Measurements from ENCODE around the gene USP44. TPM values are rescaled to one million over a fixed set of nuclear protein-coding genes. Genes with fewer than 3 reads are reported as not detected.
A peak's percentile ranks its signal among the peaks of the same experiment; 100 is the strongest.

USP44 gene
- total RNA-seq, 2 donors from 2014 or later: 17.5 to 30.8 TPM

DNA sequence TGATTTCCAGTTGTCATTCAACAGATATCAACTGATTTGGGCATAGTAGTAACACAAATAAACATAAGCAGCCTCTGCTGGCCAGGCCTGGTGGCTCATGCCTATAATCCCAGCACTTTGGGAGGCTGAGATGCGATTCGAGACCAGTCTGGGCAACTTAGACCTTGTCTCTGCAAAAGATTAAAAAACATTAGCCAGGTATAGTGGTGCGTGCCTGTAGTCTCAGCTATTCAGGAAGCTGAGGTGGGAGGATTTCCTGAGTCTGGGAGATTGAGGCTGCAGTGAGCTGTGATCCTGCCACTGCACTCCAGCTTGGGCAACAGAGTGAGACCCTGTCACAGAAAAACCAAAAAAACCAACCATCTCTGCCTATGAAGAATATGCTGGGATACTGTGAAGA is 70.2 kb downstream of the USP44 start:
- Mint-ChIP-seq H3K27me3 (ENCODE audit: insufficient read depth) (no peaks in the 10 kb centered on the region), H3K4me3 (no peak overlapping the region), H3K9me3 (no peaks in the 10 kb centered on the region), H3K36me3 (ENCODE audit: low read depth) (peaks cover 73% of the 10 kb centered on the region), H3K27ac (no peak overlapping the region), H3K4me1 (peaks cover 2% of the 10 kb centered on the region)
- no peak overlapping the region for H3K27ac ChIP-seq (ENCODE audit: low read depth, low read length)
- no peak for DNase-seq
- H3K36me3 ChIP-seq (ENCODE audit: control insufficient read depth, insufficient read depth, low read length): peaks cover 89% of the 10 kb centered on the region
- no peaks in the 10 kb centered on the region for H3K27me3 ChIP-seq (ENCODE audit: control insufficient read depth, insufficient read depth, low read length, poor library complexity, severe bottlenecking)
- 96 to 100% methylated on average over 3 of the region's 3 CpGs for WGBS, 2 experiments (ENCODE audit: insufficient coverage in 1 of 2, insufficient read length in 1 of 2)
- H3K9me3 ChIP-seq (ENCODE audit: control insufficient read depth, low read length): no peaks in the 10 kb centered on the region
- TF ChIP-seq CTCF (conservative IDR thresholded peaks at IDR 0.05): peak; percentile 28
- H3K4me3 ChIP-seq (ENCODE audit: low read length): no peak overlapping the region
- H3K9ac ChIP-seq (ENCODE audit: extremely low read depth, low read length, poor library complexity, severe bottlenecking): no peak overlapping the region
- no peaks in the 10 kb centered on the region for H3K4me1 ChIP-seq (ENCODE audit: control insufficient read depth, insufficient read depth, low read length)

GRCh38 chr12:95480230-95480629 is 71.0 kb downstream of the USP44 start:
- Mint-ChIP-seq H3K27me3 (ENCODE audit: insufficient read depth) (no peaks in the 10 kb centered on the region), H3K4me1 (peaks cover 9% of the 10 kb centered on the region), H3K27ac (no peak overlapping the region), H3K9me3 (no peaks in the 10 kb centered on the region), H3K36me3 (ENCODE audit: low read depth) (peaks cover 74% of the 10 kb centered on the region), H3K4me3 (no peak overlapping the region)
- H3K9me3 ChIP-seq (ENCODE audit: control insufficient read depth, low read length): no peaks in the 10 kb centered on the region
- no peaks in the 10 kb centered on the region for H3K4me1 ChIP-seq (ENCODE audit: control insufficient read depth, insufficient read depth, low read length)
- no peak for TF ChIP-seq CTCF (conservative IDR thresholded peaks at IDR 0.05)
- no peaks in the 10 kb centered on the region for H3K27me3 ChIP-seq (ENCODE audit: control insufficient read depth, insufficient read depth, low read length, poor library complexity, severe bottlenecking)
- WGBS, 2 experiments (ENCODE audit: insufficient coverage in 1 of 2, insufficient read length in 1 of 2): 84% methylated on average over 2 of the region's 2 CpGs; no CpG with 5 or more reads in 1 of the 2 experiments
- H3K27ac ChIP-seq (ENCODE audit: low read depth, low read length): no peak overlapping the region
- no peak overlapping the region for H3K4me3 ChIP-seq (ENCODE audit: low read length)
- no peak overlapping the region for H3K9ac ChIP-seq (ENCODE audit: extremely low read depth, low read length, poor library complexity, severe bottlenecking)
- H3K36me3 ChIP-seq (ENCODE audit: control insufficient read depth, insufficient read depth, low read length): peaks cover 87% of the 10 kb centered on the region
- DNase-seq: no peak

- H3K9me3 Mint-ChIP-seq: no peaks in the 10 kb centered on the region
- peaks cover 11% of the 10 kb centered on the region for H3K4me1 Mint-ChIP-seq
- H3K27ac Mint-ChIP-seq: peak overlapping the region; percentile 99
- peaks cover 40% of the 10 kb centered on the region for H3K36me3 ChIP-seq (ENCODE audit: control insufficient read depth, insufficient read depth, low read length)
- H3K4me1 ChIP-seq (ENCODE audit: control insufficient read depth, insufficient read depth, low read length): no peaks in the 10 kb centered on the region
- H3K27me3 ChIP-seq (ENCODE audit: control insufficient read depth, insufficient read depth, low read length, poor library complexity, severe bottlenecking): no peaks in the 10 kb centered on the region
- H3K27ac ChIP-seq (ENCODE audit: low read depth, low read length): no peak overlapping the region
- peak overlapping the region; percentile 98 for H3K4me3 Mint-ChIP-seq
- peak overlapping the region; percentile 98 for H3K9ac ChIP-seq (ENCODE audit: extremely low read depth, low read length, poor library complexity, severe bottlenecking)
- WGBS, 2 experiments (ENCODE audit: insufficient coverage in 1 of 2, insufficient read length in 1 of 2): 0% methylated on average over 7 to 16 of the region's 16 CpGs
- H3K36me3 Mint-ChIP-seq (ENCODE audit: low read depth): peaks cover 38% of the 10 kb centered on the region
- H3K27me3 Mint-ChIP-seq (ENCODE audit: insufficient read depth): no peaks in the 10 kb centered on the region
- peak overlapping the region; percentile 90 for H3K4me3 ChIP-seq (ENCODE audit: low read length)
- DNase-seq: no peak
- TF ChIP-seq CTCF (conservative IDR thresholded peaks at IDR 0.05): no peak
- no peaks in the 10 kb centered on the region for H3K9me3 ChIP-seq (ENCODE audit: control insufficient read depth, low read length)
These were observed 76.7 kb downstream of the USP44 start for GRCh38 chr12:95474660-95474958.
